SHP77 treated with DMSO at 0.1 percent for 48 hours (cell line): ENCODE results near the gene ZNF415.
"Not testable (repeated sequence)": the region's sequence is repeated elsewhere in the genome, so short reads cannot be mapped to it uniquely, and the experiment has no call there.

Experiments used
- DNase-seq: peaks from one replicate; lab custom pipeline; 2025; lab: John Stamatoyannopoulos, UW

Gene ZNF415

DNA sequence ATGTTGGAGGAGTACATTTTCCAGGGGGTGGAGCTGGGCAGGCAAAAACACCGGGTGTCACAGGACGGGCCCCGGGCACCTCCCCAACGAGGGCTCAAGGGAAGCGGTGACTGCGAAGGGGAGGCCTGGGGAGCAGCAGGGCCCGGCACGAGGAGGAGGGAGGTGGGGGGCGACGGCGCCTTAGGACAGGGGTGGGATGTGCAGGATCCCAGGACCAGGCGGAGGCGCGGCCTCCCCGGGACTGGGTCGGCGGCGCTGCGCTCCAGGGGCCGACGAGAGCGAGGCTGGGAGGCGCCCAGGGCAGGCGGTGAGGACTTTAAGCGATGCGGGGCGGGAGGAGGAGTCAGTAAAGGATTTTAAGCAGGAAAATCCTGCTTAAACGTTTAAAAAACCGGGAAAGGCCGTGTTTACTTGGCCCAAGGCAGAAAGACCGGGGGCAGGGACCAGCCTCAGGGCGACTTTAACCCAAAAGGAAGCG lies 29.9 kb downstream of the ZNF415 start:
- DNase-seq: no peak

- no peak for DNase-seq
These were observed 30.4 kb downstream of the ZNF415 start for GRCh38 chr19:53102206-53102755.

- no peak for DNase-seq
These were observed 31.2 kb downstream of the ZNF415 start for GRCh38 chr19:53101518-53101917.

DNA sequence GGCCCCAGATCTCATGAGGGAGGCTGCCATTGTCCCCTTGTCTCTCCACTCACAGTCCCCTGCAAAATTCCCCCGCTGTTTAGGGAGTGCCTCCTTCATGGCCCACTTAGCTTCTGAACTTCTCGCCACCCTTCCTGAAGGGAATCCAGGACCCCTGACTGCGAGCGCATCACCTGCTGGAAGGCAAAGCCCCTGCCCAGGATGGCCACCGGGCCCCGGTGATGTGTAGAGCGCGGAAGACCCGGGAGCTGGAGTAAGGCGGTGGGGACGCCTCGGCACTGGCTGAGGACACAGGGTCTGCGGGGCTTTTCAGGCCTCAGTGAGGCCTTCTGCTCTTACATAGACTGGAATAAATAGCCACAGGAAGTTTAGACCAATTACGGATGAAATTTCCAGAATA lies 34.1 kb downstream of the ZNF415 start:
- not testable (repeated sequence) for DNase-seq

DNA sequence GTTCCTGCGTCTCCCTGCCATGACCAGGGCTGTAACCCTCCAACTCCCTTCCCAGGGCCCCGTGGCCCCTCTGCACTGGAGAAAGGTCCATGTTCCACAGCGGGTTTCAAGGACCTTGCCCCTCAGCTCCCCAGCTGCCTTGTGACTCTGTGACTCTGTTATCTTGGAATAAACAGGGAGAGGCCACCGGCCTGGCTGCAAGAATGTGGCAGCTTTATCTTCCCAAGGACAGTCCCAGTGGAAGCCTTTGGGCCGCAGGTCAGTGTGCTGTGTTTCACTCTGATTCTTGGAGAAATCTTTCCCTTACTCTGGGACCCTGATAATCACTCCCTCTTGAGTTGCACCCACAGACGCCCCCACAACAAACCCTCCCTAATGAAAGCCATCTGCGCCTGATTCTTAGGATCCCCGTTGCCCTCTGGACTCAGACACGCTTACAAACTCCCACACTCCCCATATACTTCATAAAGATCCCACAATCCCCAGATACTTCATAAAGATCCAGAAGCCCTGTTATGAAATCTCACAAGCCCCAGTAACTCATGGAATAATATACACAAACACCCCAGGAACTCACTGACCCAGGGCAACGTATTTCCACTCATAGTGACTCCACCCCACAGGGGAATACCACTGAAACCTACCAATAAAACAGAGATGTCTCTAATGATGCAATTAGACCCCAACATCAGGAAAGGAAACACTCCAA lies 35.6 kb downstream of the ZNF415 start:
- DNase-seq: not testable (repeated sequence)

- not testable (repeated sequence) for DNase-seq
These were observed 36.1 kb downstream of the ZNF415 start for GRCh38 chr19:53096579-53096978.

- no peak for DNase-seq
These were observed 37.7 kb downstream of the ZNF415 start for GRCh38 chr19:53094754-53095575.

DNA sequence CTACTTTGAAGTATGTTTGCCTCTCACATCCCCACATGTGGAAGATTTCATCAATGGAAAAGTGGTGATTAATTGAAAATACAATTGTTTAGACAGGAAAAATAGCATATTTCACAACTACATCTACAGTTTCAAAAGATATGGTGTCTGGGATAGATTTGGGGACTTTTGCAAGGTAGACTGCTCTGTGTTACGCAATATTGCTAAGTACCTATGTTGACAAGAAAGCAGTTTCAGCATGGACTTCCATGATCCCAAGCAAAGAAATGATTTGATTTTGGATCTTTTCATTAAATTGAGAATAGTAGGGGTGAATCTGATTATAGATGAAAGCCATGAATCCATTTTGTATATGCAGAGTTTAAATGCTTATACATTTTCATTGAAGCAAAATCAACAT lies 40.0 kb downstream of the ZNF415 start:
- no peak for DNase-seq

GRCh38 chr19:53091413-53092254 lies 41.1 kb downstream of the ZNF415 start:
- DNase-seq: no peak

GRCh38 chr19:53088091-53088490 lies 44.6 kb downstream of the ZNF415 start:
- DNase-seq: no peak

GRCh38 chr19:53086949-53087348 lies 45.8 kb downstream of the ZNF415 start:
- DNase-seq: no peak

GRCh38 chr19:53085496-53085895 lies 47.2 kb downstream of the ZNF415 start:
- DNase-seq: no peak

DNA sequence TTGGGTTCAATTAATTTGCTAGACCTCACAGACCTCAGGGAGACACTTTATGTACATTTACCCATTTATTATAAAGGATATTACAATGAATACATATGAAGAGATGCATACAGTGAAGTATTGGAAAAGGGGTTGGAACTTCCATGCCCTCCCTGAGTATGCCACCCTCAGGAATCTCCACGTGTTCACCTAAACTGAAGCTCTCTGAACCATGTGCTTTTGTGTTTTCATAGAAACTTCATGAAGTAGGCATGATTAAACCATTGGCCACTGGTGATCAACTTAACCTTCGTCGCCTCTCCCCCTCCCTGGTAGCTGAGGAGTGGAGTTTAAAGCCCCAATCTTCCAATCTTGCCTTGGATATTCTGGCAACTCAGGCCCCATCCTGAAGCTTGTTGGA lies 49.8 kb downstream of the ZNF415 start:
- DNase-seq: no peak

DNA sequence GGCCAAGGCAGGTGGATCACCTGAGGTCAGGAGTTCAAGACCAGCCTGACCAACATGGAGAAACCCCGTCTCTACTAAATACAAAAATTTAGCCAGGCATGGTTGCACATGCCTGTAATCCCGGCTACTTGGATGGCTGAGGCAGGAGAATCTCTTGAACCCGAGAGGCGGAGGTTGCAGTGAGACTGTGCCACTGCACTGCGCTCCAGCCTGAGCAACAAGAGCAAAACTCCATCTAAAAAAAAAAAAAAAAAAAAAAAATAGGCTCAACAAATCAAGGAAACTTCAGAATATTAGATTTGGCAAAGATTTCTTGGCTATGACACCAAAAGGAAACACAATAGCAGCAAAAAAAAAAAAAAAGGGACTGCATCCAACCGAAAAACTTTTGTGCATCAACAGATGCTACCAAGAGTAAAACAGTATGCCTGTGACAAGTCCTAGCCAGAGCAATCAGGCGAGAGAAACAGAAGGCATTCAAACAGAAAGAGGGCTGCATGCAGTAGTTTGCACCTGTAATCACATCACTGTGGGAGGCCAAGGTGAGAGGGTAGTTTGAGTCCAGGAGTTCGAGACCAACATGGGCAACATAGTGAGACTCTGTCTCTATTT lies 53.3 kb downstream of the ZNF415 start:
- no peak for DNase-seq

DNA sequence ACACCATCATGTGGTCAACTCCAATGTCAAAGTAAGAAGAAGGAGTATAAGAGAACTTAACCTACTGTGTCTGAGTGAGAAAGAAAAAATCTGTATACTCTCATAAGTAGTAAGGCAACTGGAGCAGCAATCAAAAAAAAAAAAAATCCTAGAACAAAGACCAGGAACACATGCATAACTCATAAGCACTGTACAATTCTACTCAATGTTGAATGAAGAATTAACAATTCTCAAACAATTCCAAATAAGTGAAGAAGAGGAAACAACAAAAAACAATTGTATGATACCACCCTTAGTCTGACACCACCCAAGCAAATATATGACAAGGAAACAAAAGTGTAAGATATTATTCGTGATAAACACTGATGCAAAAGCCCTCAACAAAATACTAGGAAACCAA lies 54.0 kb downstream of the ZNF415 start:
- no peak for DNase-seq

- no peak for DNase-seq
These were observed 55.7 kb downstream of the ZNF415 start for GRCh38 chr19:53076984-53077383.

DNA sequence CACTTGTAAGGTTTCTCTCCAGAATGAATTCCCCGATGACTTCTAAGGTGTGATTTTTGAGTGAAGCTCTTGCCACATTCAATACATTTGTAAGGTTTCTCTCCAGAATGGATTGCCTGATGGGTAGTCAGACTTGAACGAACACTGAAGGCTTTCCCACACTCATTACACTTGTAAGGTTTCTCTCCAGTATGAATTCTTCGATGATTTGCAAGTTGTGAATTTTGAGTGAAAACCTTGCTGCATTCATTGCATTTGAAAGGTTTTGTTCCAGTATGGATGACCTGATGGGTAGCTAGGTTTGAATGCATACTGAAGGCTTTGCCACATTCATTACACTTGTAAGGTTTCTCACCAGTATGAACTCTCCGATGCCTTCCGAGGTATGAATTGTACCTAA lies 63.9 kb downstream of the ZNF415 start:
- no peak for DNase-seq

- DNase-seq: no peak
These were observed 64.5 kb downstream of the ZNF415 start for GRCh38 chr19:53068199-53068598.

DNA sequence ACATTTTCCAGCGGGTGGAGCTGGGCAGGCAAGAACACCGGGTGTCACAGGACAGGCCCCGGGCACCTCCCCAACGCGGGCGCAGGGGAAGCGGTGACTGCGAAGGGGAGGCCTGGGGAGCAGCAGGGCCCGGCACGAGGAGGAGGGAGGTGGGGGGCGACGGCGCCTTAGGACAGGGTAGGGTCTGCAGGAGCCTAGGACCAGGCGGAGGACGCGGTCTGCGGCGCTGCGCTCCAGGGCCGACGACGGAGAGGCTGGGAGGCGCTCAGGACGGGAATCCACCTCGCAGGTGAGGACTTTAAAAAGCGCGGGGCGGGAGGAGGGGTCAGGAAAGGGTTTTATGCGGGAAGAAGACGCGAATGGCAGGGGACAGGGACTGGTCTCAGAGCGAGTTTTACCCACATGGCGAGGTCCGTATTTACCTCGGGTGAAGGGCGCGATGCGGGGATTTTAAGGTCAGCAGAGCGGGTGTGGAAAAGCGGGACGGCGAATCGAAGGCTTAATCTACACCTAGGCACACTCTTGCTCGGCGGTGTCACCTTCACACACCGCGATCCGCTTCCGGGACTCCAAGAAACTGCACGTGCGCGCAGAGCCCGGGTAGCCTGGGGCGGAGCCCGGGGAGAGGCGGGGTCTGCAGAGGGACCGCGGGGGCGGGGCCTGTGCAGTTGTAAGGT lies 74.7 kb downstream of the ZNF415 start:
- DNase-seq: no peak
